ENCODE results near the gene SGK1.

The SGK1 gene

GRCh38 chr6:134345789-134346188 is 27.9 kb upstream of the SGK1 start:
- TF ChIP-seq CTCF (IDR thresholded peaks at IDR 0.05; ENCODE audit: low read depth, low read length, missing control alignments), result no peak
- DNase-seq (ENCODE audit: low read depth), result no peak
- H3K4me3 ChIP-seq (ENCODE audit: low read depth, low read length), result no peak overlapping the region
- in situ Hi-C loops (cut with HindIII; ENCODE audit: low sequenced_read_pairs), result no loop called here

- in situ Hi-C loops (cut with HindIII; ENCODE audit: low sequenced_read_pairs), result no loop called here
- no peak overlapping the region for H3K4me3 ChIP-seq (ENCODE audit: low read depth, low read length)
- TF ChIP-seq CTCF (IDR thresholded peaks at IDR 0.05; ENCODE audit: low read depth, low read length, missing control alignments), result no peak
Measured at GRCh38 chr6:134343066-134343465, 25.2 kb upstream of the SGK1 start.

GRCh38 chr6:134341999-134342567 is 24.2 kb upstream of the SGK1 start:
- no peak for DNase-seq (ENCODE audit: low read depth)
- TF ChIP-seq CTCF (IDR thresholded peaks at IDR 0.05; ENCODE audit: low read depth, low read length, missing control alignments), result no peak
- no peak overlapping the region for H3K4me3 ChIP-seq (ENCODE audit: low read depth, low read length)
- in situ Hi-C loops (cut with HindIII; ENCODE audit: low sequenced_read_pairs), result no loop called here

More at GRCh38 chr6:134343066-134343465, 25.2 kb upstream of the SGK1 start:
- DNase-seq (ENCODE audit: low read depth), result no peak

GRCh38 chr6:134340179-134340975 is 22.5 kb upstream of the SGK1 start:
- no peak for TF ChIP-seq CTCF (IDR thresholded peaks at IDR 0.05; ENCODE audit: low read depth, low read length, missing control alignments)
- in situ Hi-C loops (cut with HindIII; ENCODE audit: low sequenced_read_pairs), result no loop called here
- DNase-seq (ENCODE audit: low read depth), result no peak
- H3K4me3 ChIP-seq (ENCODE audit: low read depth, low read length), result no peak overlapping the region

GRCh38 chr6:134339216-134339615 is 21.3 kb upstream of the SGK1 start:
- no peak for DNase-seq (ENCODE audit: low read depth)
- in situ Hi-C loops (cut with HindIII; ENCODE audit: low sequenced_read_pairs), result no loop called here
- TF ChIP-seq CTCF (IDR thresholded peaks at IDR 0.05; ENCODE audit: low read depth, low read length, missing control alignments), result no peak
- no peak overlapping the region for H3K4me3 ChIP-seq (ENCODE audit: low read depth, low read length)

- no peak for DNase-seq (ENCODE audit: low read depth)
- in situ Hi-C loops (cut with HindIII; ENCODE audit: low sequenced_read_pairs), result no loop called here
- H3K4me3 ChIP-seq (ENCODE audit: low read depth, low read length), result no peak overlapping the region
- no peak for TF ChIP-seq CTCF (IDR thresholded peaks at IDR 0.05; ENCODE audit: low read depth, low read length, missing control alignments)
Measured at GRCh38 chr6:134331256-134331655, 13.3 kb upstream of the SGK1 start.
